ENCODE results near the gene CDC34.

CDC34 gene

DNA sequence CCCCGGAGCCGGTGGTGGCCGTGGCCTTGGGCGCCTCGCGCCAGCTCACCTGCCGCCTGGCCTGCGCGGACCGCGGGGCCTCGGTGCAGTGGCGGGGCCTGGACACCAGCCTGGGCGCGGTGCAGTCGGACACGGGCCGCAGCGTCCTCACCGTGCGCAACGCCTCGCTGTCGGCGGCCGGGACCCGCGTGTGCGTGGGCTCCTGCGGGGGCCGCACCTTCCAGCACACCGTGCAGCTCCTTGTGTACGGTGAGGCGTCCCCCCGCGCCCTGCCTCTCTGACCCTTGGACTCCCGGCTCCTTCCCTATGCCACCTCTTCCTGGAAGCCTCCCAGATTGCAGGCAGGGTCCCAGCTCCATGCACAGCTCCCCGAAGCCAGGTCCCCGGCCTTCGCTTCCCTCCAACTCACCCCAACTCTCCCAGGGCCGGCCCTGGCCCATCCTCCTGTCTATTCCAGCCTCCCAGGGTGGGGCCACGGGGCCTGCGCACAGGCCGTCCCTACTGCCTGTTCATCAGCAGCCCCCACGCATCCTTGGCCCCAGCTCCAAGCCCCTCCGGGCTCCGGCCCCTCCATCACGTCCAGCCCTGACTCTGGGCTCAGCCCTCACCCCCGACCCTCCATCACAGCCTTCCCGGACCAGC, 33.6 kb upstream of the CDC34 start:
- H3K27ac ChIP-seq (ENCODE audit: low read depth in 2 of 2, low read length in 2 of 2), result no peak overlapping the region
- no peaks in the 10 kb centered on the region for H3K36me3 ChIP-seq (ENCODE audit: control insufficient read depth in 2 of 2, insufficient read depth in 2 of 2, low read length in 2 of 2)
- no peak overlapping the region for H3K4me3 ChIP-seq (ENCODE audit: low read length in 2 of 2)
- peaks cover 0 to 2% of the 10 kb centered on the region in 2 donors for H3K4me1 ChIP-seq (ENCODE audit: control insufficient read depth in 2 of 2, insufficient read depth in 2 of 2, low read length in 2 of 2)
- no peak overlapping the region for H3K9ac ChIP-seq (ENCODE audit: low read depth in 1 of 2, low read length in 2 of 2)
- H3K27me3 ChIP-seq (ENCODE audit: control insufficient read depth in 2 of 2, insufficient read depth in 2 of 2, low read length in 2 of 2), result peaks cover 12% of the 10 kb centered on the region in 2 donors
- H3K9me3 ChIP-seq (ENCODE audit: control insufficient read depth in 2 of 2, low read length in 2 of 2), result no peaks in the 10 kb centered on the region

DNA sequence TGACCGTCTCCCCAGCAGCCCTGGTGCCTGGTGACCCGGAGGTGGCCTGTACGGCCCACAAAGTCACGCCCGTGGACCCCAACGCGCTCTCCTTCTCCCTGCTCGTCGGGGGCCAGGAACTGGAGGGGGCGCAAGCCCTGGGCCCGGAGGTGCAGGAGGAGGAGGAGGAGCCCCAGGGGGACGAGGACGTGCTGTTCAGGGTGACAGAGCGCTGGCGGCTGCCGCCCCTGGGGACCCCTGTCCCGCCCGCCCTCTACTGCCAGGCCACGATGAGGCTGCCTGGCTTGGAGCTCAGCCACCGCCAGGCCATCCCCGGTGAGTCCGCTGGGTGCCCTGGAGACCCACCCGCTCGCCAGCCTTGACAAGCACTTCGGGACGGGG, 33.1 kb upstream of the CDC34 start:
- H3K9me3 ChIP-seq (ENCODE audit: control insufficient read depth in 2 of 2, low read length in 2 of 2), result no peaks in the 10 kb centered on the region
- H3K27ac ChIP-seq (ENCODE audit: low read depth in 2 of 2, low read length in 2 of 2), result no peak overlapping the region
- H3K4me1 ChIP-seq (ENCODE audit: control insufficient read depth in 2 of 2, insufficient read depth in 2 of 2, low read length in 2 of 2), result peaks cover 0 to 2% of the 10 kb centered on the region in 2 donors
- H3K9ac ChIP-seq (ENCODE audit: low read depth in 1 of 2, low read length in 2 of 2), result no peak overlapping the region
- H3K27me3 ChIP-seq (ENCODE audit: control insufficient read depth in 2 of 2, insufficient read depth in 2 of 2, low read length in 2 of 2), result peaks cover 12% of the 10 kb centered on the region in 2 donors
- H3K4me3 ChIP-seq (ENCODE audit: low read length in 2 of 2), result no peak overlapping the region
- H3K36me3 ChIP-seq (ENCODE audit: control insufficient read depth in 2 of 2, insufficient read depth in 2 of 2, low read length in 2 of 2), result no peaks in the 10 kb centered on the region

GRCh38 chr19:498977-499623, 32.5 kb upstream of the CDC34 start:
- H3K36me3 ChIP-seq (ENCODE audit: control insufficient read depth in 2 of 2, insufficient read depth in 2 of 2, low read length in 2 of 2), result no peaks in the 10 kb centered on the region
- H3K27ac ChIP-seq (ENCODE audit: low read depth in 2 of 2, low read length in 2 of 2), result no peak overlapping the region
- H3K4me3 ChIP-seq (ENCODE audit: low read length in 2 of 2), result no peak overlapping the region
- peaks cover 12% of the 10 kb centered on the region in 2 donors for H3K27me3 ChIP-seq (ENCODE audit: control insufficient read depth in 2 of 2, insufficient read depth in 2 of 2, low read length in 2 of 2)
- H3K4me1 ChIP-seq (ENCODE audit: control insufficient read depth in 2 of 2, insufficient read depth in 2 of 2, low read length in 2 of 2), result peaks cover 0 to 2% of the 10 kb centered on the region in 2 donors
- H3K9me3 ChIP-seq (ENCODE audit: control insufficient read depth in 2 of 2, low read length in 2 of 2), result no peaks in the 10 kb centered on the region
- no peak overlapping the region for H3K9ac ChIP-seq (ENCODE audit: low read depth in 1 of 2, low read length in 2 of 2)

DNA sequence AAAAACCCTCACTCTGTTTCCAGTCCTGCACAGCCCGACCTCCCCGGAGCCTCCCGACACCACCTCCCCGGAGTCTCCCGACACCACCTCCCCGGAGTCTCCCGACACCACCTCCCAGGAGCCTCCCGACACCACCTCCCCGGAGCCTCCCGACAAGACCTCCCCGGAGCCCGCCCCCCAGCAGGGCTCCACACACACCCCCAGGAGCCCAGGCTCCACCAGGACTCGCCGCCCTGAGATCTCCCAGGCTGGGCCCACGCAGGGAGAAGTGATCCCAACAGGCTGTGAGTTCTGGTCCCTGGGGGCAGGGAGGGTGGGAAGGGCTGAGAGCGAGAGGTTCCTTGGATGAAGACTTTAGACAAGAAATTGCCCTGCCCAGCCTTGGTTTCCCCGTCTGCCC, 29.9 kb upstream of the CDC34 start:
- Histone ChIP-seq H3K27ac (ENCODE audit: low read depth in 2 of 2, low read length in 2 of 2) (no peak overlapping the region), H3K4me1 (ENCODE audit: control insufficient read depth in 2 of 2, insufficient read depth in 2 of 2, low read length in 2 of 2) (peaks cover 4 to 7% of the 10 kb centered on the region in 2 donors), H3K4me3 (ENCODE audit: low read length in 2 of 2) (no peak overlapping the region), H3K27me3 (ENCODE audit: control insufficient read depth in 2 of 2, insufficient read depth in 2 of 2, low read length in 2 of 2) (peaks cover 12% of the 10 kb centered on the region in 2 donors), H3K9me3 (ENCODE audit: control insufficient read depth in 2 of 2, low read length in 2 of 2) (no peaks in the 10 kb centered on the region), H3K9ac (ENCODE audit: low read depth in 1 of 2, low read length in 2 of 2) (no peak overlapping the region), H3K36me3 (ENCODE audit: control insufficient read depth in 2 of 2, insufficient read depth in 2 of 2, low read length in 2 of 2) (no peaks in the 10 kb centered on the region)

DNA sequence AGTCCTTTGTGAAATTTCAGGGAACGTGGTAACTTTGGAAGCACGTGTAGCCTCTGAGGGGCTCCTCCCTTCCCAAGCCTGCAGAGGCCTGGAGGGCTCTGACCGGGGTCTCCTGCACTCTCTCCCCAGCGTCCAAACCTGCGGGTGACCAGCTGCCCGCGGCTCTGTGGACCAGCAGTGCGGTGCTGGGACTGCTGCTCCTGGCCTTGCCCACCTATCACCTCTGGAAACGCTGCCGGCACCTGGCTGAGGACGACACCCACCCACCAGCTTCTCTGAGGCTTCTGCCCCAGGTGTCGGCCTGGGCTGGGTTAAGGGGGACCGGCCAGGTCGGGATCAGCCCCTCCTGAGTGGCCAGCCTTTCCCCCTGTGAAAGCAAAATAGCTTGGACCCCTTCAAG, 26.9 kb upstream of the CDC34 start:
- Histone ChIP-seq H3K4me3 (ENCODE audit: low read length in 2 of 2) (no peak overlapping the region), H3K27me3 (ENCODE audit: control insufficient read depth in 2 of 2, insufficient read depth in 2 of 2, low read length in 2 of 2) (peaks cover 0 to under 1% of the 10 kb centered on the region in 2 donors), H3K4me1 (ENCODE audit: control insufficient read depth in 2 of 2, insufficient read depth in 2 of 2, low read length in 2 of 2) (peaks cover 12 to 18% of the 10 kb centered on the region in 2 donors), H3K9ac (ENCODE audit: low read depth in 1 of 2, low read length in 2 of 2) (no peak overlapping the region), H3K27ac (ENCODE audit: low read depth in 2 of 2, low read length in 2 of 2) (no peak overlapping the region), H3K36me3 (ENCODE audit: control insufficient read depth in 2 of 2, insufficient read depth in 2 of 2, low read length in 2 of 2) (peaks cover 0 to 3% of the 10 kb centered on the region in 2 donors), H3K9me3 (ENCODE audit: control insufficient read depth in 2 of 2, low read length in 2 of 2) (no peaks in the 10 kb centered on the region)

DNA sequence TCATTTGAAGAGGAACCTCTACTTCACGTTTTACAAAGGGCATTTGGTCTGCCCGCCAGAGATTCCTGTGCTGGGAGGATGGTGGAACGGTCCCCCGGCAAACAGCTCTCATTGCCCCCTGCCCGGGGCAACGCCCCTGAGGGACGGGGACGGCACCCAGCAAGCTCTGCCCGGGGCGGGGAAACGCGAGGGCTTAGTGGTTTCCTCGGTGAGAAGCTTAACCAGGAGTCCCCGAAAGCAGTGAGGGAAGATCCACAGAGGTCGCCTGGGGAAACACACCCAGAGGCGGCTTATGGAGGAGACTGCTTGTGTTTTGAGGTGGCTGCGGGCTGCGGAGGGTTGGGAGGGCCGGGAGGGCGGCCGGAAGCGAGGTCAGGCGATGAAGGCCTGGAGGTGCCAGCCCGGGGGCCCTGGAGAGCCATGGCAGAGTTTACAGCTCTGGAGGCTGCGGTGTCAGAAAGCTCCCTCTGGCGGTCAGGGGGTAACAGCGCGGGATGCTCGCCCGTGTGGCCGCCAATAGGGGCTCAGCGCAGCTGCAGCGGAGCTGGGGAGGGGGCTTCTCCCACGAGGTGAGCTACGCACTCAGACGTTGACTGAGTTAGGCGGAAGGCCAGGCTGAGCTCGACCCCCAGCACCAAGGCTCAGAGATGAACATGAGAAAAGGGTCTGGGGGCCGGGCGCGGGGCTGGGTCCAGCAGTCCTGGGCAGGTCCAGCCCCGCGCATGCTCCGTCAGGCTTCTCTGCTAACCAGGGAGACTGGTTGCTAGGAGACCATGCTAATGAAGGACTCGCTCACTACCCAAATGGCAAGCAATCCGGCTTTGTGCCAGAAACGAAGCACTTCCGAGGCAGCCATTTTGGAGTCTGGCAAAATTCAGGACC, 24.9 kb upstream of the CDC34 start:
- no peaks in the 10 kb centered on the region for H3K27me3 ChIP-seq (ENCODE audit: control insufficient read depth in 2 of 2, insufficient read depth in 2 of 2, low read length in 2 of 2)
- H3K9me3 ChIP-seq (ENCODE audit: control insufficient read depth in 2 of 2, low read length in 2 of 2), result no peaks in the 10 kb centered on the region
- peak overlapping the region; percentile 93 to 95 for H3K27ac ChIP-seq (ENCODE audit: low read depth in 2 of 2, low read length in 2 of 2)
- H3K36me3 ChIP-seq (ENCODE audit: control insufficient read depth in 2 of 2, insufficient read depth in 2 of 2, low read length in 2 of 2), result peaks cover 0 to 5% of the 10 kb centered on the region in 2 donors
- peaks cover 26 to 33% of the 10 kb centered on the region in 2 donors for H3K4me1 ChIP-seq (ENCODE audit: control insufficient read depth in 2 of 2, insufficient read depth in 2 of 2, low read length in 2 of 2)
- H3K9ac ChIP-seq (ENCODE audit: low read depth in 1 of 2, low read length in 2 of 2), result peak overlapping the region; percentile 69 to 81
- peak overlapping the region; percentile 86 to 88 for H3K4me3 ChIP-seq (ENCODE audit: low read length in 2 of 2)

DNA sequence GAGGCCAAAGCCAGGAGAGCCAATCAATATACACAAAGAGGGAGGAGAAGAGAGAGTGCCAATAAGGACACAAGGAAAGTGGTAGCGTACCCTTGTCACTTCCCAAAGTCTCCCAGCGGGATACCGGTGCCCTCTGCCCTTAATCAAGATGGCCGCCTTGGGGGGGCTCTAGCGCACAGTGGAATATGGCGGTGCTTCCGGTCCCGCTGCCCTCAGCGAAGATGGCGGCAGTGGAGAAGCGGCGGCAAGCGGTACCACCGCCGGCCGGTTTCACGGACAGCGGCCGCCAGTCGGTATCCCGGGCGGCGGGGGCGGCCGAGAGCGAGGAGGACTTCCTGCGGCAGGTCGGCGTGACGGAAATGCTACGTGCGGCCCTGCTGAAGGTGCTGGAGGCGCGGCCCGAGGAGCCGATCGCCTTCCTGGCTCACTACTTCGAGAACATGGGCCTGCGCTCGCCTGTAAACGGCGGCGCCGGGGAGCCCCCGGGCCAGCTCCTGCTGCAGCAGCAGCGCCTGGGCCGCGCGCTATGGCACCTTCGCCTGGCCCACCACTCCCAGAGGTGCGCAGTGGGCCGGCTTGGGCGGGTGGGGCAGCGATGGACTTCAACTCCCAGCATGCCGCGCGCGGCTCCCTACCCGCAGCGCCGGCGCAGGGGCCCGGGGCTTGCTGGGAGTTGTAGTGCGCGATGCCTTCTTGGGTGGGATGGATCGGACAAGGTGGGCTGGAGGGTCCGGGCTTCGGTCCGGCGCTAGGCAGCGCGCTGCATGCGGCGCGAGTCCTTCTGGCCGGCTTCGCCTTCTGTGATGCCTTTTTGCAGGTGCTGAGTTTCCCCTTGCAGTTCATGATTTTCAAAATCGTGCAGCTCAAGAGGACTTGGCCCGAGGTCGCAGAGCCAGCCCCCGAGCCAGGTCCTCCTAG, 24.0 kb upstream of the CDC34 start, which contains the start of gene TPGS1:
Gene TPGS1, plus strand, starts transcription at position 212 of the 918 bp plus-strand sequence. Its CDS starts 10 bp downstream, at position 222.
- H3K4me1 ChIP-seq (ENCODE audit: control insufficient read depth in 2 of 2, insufficient read depth in 2 of 2, low read length in 2 of 2), result peaks cover 30 to 34% of the 10 kb centered on the region in 2 donors

DNA sequence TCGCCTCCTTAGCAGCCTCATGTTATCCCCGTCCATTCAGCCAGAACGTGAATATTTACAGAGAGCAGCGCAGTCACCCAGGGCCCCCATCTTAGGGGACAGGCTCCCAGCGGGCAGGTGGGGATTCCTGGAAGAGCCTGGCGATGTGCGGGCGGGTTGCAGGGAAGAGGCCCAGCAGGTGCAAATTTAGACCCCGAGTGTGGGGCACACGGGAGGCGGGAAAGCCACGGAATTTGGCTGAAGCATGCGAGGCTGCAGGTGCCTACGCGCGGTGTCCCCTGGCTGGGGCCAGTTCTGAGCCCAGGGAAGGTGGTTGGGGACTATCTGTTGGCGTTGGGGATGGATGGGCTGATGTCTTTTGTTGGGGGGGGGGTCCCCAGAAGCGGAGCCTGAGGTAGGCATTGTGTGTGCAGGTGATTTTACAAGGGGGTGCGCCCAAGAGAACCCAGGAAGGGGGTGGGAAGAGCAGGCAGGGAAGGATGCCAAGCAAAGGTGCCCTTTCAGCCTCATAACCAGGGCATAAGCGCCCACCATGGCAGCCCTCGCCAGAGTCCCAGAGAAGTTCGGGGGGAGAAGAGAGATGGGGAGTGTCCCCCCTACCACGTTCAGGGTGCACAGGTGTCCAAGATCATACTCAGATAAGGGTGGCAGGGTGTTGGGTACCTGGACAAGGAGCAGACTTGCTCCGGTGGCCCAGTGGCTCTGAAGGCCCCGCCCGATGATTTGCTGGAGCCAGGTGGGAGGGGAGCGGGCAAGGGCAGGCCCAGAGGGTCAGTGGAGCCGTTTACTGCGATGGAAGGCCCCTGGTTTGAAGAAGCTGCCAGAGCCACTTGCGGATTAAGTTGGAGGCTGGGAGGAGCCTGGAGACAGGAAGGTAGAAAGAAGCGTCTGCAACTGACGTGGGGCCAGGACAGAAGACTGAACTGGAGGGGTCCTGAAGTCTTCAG, 23.1 kb upstream of the CDC34 start:
- Histone ChIP-seq H3K9ac (ENCODE audit: low read depth in 1 of 2, low read length in 2 of 2) (peak overlapping the region; percentile 68 to 81), H3K4me1 (ENCODE audit: control insufficient read depth in 2 of 2, insufficient read depth in 2 of 2, low read length in 2 of 2) (peaks cover 30 to 34% of the 10 kb centered on the region in 2 donors), H3K27me3 (ENCODE audit: control insufficient read depth in 2 of 2, insufficient read depth in 2 of 2, low read length in 2 of 2) (peaks cover 0 to under 1% of the 10 kb centered on the region in 2 donors), H3K36me3 (ENCODE audit: control insufficient read depth in 2 of 2, insufficient read depth in 2 of 2, low read length in 2 of 2) (peaks cover 0 to 5% of the 10 kb centered on the region in 2 donors), H3K27ac (ENCODE audit: low read depth in 2 of 2, low read length in 2 of 2) (no peak overlapping the region), H3K4me3 (ENCODE audit: low read length in 2 of 2) (peak overlapping the region; percentile 86 to 88), H3K9me3 (ENCODE audit: control insufficient read depth in 2 of 2, low read length in 2 of 2) (no peaks in the 10 kb centered on the region)

More for the DNA sequence above, 24.0 kb upstream of the CDC34 start, which contains the start of gene TPGS1:
- H3K36me3 ChIP-seq (ENCODE audit: control insufficient read depth in 2 of 2, insufficient read depth in 2 of 2, low read length in 2 of 2), result peaks cover 0 to 5% of the 10 kb centered on the region in 2 donors
- H3K9ac ChIP-seq (ENCODE audit: low read depth in 1 of 2, low read length in 2 of 2), result peak within 1 kb of the TSS; percentile 69 to 81
- no peaks in the 10 kb centered on the region for H3K9me3 ChIP-seq (ENCODE audit: control insufficient read depth in 2 of 2, low read length in 2 of 2)
- peak within 1 kb of the TSS; percentile 93 to 95 for H3K27ac ChIP-seq (ENCODE audit: low read depth in 2 of 2, low read length in 2 of 2)
- peak within 1 kb of the TSS; percentile 86 to 88 for H3K4me3 ChIP-seq (ENCODE audit: low read length in 2 of 2)
- H3K27me3 ChIP-seq (ENCODE audit: control insufficient read depth in 2 of 2, insufficient read depth in 2 of 2, low read length in 2 of 2), result no peaks in the 10 kb centered on the region

Measured in mucosa of rectum (tissue), 2 donors.